HG03520 (cell line): ENCODE results near the gene UCHL3.
A peak's percentile ranks its signal among the peaks of the same experiment; 100 is the strongest.

Experiments used
- ATAC-seq: cut with Tn5 transposase; IDR thresholded peaks from one replicate; pipeline ENCODE4 v1.9.1; 2021; ENCODE audit warnings: mild to moderate bottlenecking, moderate library complexity; ENCODE audit not compliant: unreplicated experiment

The UCHL3 gene

GRCh38 chr13:75549262-75550158 lies at the start of gene UCHL3:
Gene UCHL3 (plus strand): TSS chr13:75549791. CDS start chr13:75549821, 30 bp downstream.
- peak; percentile 99 for ATAC-seq

- ATAC-seq: no peak
These were observed 44.3 kb upstream of the UCHL3 start for GRCh38 chr13:75505327-75505726.

GRCh38 chr13:75506018-75506417 lies 43.6 kb upstream of the UCHL3 start:
- ATAC-seq: no peak

GRCh38 chr13:75507027-75508001 lies 42.3 kb upstream of the UCHL3 start:
- ATAC-seq: no peak

GRCh38 chr13:75508002-75508548 lies 41.5 kb upstream of the UCHL3 start:
- ATAC-seq: no peak

- ATAC-seq: no peak
These were observed 38.5 kb upstream of the UCHL3 start for GRCh38 chr13:75511051-75511625.

- peak; percentile 87 for ATAC-seq
These were observed 37.3 kb upstream of the UCHL3 start for GRCh38 chr13:75512253-75512652.

- no peak for ATAC-seq
These were observed 36.3 kb upstream of the UCHL3 start for GRCh38 chr13:75513271-75513670.

- no peak for ATAC-seq
These were observed 35.3 kb upstream of the UCHL3 start for GRCh38 chr13:75514080-75514995.

- no peak for ATAC-seq
These were observed 31.0 kb upstream of the UCHL3 start for GRCh38 chr13:75518439-75519088.

GRCh38 chr13:75521956-75522355 lies 27.6 kb upstream of the UCHL3 start:
- ATAC-seq: no peak

- no peak for ATAC-seq
These were observed 19.0 kb upstream of the UCHL3 start for GRCh38 chr13:75530549-75530961.

GRCh38 chr13:75533861-75534260 lies 15.7 kb upstream of the UCHL3 start:
- ATAC-seq: no peak

- peak; percentile 97 for ATAC-seq
These were observed 11.9 kb upstream of the UCHL3 start, which contains the start of gene COMMD6 for GRCh38 chr13:75537401-75538365. Gene COMMD6 (minus strand): TSS chr13:75537841. CDS start chr13:75537805, 36 bp downstream.

GRCh38 chr13:75541287-75541686 lies 8.3 kb upstream of the UCHL3 start:
- no peak for ATAC-seq

- ATAC-seq: no peak
These were observed 7.6 kb upstream of the UCHL3 start for GRCh38 chr13:75541961-75542360.

GRCh38 chr13:75544681-75545330 lies 4.8 kb upstream of the UCHL3 start:
- no peak for ATAC-seq
